Stimulated activated CD8-positive, alpha-beta memory T cell treated with anti-CD3 and anti-CD28 coated beads, Interleukin-12 subunit alpha, Interleukin-12 subunit beta, amount 100 ng/mL, for 24 hours (primary cell): ENCODE results near the gene SPINK2.

ENCODE experiments used
- DNase-seq: peaks from one replicate; pipeline ENCODE4 v3.0.0-alpha.2; 2020; ENCODE audit errors: extremely low read depth

The SPINK2 gene

GRCh38 chr4:56799824-56800756 is 21.4 kb downstream of the SPINK2 start:
- DNase-seq, result peak; percentile 40

GRCh38 chr4:56799161-56799759 is 22.2 kb downstream of the SPINK2 start:
- no peak for DNase-seq

DNA sequence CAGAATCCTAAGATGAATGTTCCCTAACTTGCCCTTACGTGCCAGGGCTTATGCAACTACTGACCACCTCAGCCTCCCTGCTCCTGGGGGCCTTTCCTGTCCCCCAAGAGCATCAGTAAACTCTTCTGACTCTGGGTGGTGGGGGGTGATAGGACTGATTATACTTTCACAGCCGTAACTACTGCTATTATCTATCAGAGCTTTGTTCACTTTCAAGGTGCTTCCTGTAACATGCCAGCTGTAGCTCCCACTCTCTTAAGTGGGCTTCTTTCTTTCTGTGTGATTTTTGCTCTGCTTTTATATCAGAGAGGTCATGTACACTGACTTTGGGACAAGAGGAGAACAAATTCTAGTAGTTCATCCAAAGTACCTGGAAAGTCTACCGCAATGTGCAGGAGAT is 25.3 kb downstream of the SPINK2 start:
- DNase-seq, result no peak

DNA sequence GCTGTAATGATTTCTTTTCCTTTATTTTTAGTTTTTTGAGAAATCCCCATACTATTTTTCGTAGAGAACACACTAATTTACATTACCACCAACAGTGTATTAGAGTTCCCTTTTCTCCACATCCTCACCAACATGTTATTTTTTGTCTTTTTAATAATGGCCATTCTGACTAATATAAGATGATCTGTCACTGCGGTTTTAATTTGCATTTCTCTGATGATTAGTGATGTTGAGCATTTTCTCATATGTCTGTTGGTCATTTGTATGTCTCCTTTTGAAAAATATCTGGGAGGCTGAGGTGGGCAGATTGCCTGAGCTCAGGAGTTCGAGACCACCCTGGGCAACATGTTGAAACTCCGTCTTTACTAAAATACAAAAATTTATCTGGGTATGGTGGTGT is 30.2 kb downstream of the SPINK2 start:
- no peak for DNase-seq

DNA sequence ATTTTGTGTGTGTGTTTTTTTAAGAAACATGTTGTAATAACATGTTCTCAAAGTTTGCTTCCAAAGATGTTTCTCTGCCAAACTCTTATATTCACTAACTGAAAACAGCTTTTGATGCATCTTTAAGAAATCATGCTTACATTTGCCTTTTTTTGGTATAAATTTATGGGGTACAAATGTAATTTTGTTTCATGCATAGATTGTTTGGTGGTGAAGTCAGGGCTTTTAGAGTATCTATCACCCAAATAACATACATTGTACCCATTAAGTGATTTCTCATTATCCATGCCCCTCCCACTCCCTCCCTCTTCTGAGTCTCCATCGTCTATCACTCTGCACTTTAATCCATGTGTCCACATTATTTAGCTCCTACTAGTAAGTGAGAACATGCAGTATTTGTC is 30.8 kb downstream of the SPINK2 start:
- DNase-seq, result no peak

DNA sequence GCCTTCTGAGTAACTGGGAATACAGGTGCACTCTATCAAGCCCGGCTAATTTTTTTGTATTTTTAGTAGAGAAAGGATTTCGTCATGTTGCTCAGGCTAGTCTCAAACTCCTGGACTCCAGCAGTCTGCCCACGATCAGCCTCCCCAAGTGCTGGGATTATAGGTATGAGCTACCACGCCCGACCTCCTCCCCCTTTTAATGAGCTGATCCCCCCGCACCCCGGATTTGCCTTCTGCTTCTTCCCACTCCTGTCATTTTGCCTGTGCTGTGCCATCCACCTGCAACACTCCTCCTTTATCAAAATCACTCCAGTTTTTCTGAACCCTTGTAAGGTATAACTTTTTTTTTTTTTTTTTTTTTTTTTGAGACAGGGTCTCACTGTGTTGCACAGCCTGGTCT is 33.4 kb downstream of the SPINK2 start:
- no peak for DNase-seq

DNA sequence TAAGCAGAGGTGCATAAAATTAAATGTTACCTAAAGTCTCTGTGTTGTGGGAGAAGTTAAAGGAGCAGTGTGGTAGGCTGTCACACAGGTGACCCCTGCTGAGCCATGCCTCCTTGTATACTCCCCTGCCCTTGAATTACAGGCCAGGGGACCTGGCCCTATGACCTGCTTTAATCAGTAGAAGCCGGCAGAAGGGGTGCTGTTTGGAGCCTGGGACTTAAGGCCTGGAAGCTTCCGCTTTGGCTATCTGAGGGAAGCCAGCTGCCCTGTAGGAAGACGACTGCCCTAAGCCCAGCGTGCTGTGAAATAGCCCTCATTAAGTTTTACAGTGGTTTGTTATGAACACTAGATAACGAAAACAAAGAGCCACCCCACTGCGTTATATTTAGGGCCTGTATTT is 34.1 kb downstream of the SPINK2 start:
- DNase-seq, result no peak

DNA sequence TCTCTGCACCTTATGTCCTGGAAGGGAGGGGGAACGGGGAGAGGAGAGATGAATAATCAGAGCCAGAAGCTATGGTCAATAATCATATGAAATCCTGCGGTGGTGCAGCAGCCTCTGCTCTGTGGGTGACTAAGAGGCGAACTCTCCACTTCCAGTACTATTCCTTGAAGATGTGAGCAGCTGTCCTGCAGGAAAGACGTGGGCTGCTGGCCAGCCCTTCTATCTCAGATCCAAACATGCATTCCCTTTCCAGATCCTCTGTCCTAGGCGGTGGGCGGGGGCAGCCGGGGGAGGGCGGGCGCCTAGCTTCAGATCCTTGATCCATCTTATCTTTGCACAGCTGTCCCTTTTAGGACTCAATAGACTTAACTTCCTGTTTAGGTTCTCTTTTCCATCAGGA is 34.5 kb downstream of the SPINK2 start:
- DNase-seq, result no peak

- DNase-seq, result no peak
Measured at GRCh38 chr4:56783986-56784385, 37.5 kb downstream of the SPINK2 start.

DNA sequence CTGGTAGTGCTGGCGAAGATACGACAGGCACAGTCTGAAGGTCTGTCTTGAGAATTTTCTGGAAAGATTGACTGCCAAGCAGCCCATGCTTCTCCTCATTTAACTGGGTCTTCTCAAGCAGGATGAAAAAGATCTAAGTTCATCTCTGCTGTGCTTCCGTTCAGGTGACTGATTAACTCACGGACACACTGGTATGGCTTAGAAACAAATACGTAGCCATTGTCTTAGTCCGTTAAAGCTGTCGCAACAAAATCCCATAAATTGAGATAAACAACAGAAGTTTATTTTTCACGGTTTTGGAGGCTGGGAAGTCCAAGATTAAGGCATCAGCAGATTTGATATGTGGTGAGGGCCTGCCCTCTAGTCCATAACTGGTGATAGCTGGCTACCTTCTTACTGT is 39.5 kb downstream of the SPINK2 start:
- no peak for DNase-seq

DNA sequence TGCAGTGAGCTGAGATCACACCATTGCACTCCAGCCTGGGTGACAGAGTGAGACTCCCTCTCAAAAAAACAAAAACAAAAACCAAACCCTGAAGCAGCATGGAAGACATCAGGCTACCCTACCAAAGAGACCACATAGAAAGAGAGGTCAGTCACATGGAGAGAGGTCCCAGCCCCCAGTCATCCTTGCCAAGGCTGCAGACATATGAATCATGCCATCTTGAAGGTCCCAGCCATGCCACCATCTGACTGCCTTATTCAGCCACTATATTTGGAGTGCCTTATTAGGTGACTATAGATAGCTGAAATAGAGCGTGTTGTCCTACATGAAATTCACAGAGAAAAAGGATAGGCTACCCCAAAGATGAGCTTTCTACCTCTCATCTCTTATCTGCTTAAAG is 48.2 kb downstream of the SPINK2 start:
- no peak for DNase-seq

DNA sequence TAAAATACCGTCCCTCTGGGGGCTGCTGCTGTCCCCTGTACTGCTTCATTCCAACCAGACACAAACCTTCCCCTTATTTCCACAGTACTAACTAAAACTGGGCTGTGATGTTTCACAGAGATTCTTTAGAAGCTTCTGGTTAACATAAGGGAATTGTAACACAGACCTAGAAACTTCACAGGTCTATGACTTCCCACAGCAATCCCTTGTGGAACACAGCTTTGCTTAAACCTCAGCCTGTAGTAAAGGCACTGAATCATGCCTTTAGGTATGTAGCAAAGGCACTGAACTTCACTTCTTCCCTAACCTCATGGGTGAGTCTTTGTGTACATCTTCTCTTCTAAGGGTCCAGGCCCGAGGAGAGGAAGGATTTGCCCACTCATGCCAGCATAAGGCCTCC is 49.4 kb downstream of the SPINK2 start:
- no peak for DNase-seq

DNA sequence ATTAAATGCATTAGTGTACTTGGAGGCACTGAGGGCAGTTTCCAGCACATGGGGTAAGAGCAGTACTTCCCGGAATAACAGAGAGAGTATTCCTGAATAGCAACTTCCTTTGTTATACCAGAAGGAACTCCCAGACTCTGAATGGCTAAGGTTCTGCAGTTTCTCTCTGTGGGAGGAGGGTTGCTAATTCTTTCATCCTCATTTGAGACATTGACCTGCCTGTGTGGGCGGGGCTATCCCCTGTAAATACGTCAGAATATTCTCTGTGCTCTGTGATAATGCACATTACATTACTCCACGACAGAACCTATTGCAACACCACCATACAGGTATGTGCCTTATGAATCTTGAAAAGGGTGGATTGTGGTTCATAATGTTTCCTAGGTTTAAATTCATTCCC is 52.7 kb downstream of the SPINK2 start:
- no peak for DNase-seq

GRCh38 chr4:56768316-56768715 is 53.2 kb downstream of the SPINK2 start:
- DNase-seq, result no peak

DNA sequence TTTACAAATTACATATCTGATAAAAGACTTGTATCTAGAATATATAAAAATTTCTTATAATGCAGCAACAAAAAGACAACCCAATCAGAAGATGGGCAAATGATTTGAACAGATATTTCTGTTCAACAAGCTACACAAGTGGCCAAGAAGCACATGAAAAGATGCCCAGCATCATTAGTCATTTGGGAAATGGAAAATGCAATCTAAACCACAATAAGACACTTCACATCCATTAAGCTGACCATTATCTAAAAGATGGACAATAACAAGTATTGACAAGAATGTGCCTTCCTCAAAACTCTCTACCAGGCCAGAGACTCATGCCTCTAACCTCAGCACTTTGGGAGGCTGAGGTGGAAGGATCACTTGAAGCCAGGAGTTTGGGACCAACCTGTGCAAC is 53.9 kb downstream of the SPINK2 start:
- no peak for DNase-seq

GRCh38 chr4:56764775-56765174 is 56.7 kb downstream of the SPINK2 start:
- DNase-seq, result no peak

- DNase-seq, result no peak
Measured at GRCh38 chr4:56764223-56764622, 57.3 kb downstream of the SPINK2 start.

DNA sequence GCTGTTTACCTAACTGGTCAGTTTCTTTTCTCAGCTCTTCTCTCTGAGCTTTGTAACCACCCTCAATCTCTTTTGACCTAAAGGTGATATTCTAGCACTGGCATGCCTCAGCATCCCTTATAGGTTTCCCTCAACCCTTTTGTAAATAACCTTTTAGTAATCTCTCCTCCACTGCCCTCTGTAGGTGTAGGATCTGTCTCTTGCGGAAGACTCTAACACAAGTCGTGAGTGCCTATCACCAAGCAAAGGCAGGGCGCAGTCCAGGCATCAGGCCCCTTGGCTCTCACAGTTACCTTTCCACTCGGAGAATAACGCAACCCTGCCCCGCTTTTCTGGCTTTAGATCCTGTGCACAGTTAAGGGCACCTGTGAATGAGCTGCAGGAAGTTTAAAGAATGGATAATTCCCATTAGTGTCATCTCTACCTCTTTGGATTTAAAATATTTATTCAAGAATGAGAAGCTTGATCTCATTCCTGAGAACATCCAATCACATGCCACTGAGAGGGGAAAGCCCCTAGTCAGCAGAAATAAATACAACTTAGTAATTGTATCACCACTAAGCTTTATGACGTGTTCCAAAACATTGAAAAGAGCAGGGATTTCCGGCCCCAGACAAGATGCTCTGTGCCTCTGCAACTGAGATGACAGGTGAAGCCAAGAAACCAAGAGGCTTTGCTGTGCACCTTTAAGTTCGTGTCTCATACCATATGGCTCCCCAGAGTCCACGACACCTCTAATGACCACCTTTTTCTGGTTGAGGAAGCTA is 58.8 kb downstream of the SPINK2 start:
- no peak for DNase-seq

- DNase-seq, result no peak
Measured at GRCh38 chr4:56760183-56760582, 61.3 kb downstream of the SPINK2 start.
